ENCODE data around the gene FCHSD2. TPM values are rescaled to one million over a fixed set of nuclear protein-coding genes. Genes with fewer than 3 reads are reported as not detected.

FCHSD2 gene
- total and polyA plus RNA-seq, 2 of the 13 experiments (the other 11 are each of a cell fraction or from before 2014, with no cell fraction given): 20.5 to 24.8 TPM

GRCh38 chr11:72935700-72936099 lies 206.4 kb downstream of the FCHSD2 start:
- no peak for FAIRE-seq
- BruUV-seq (replicated peaks): no TSS peak
- H3K27me3 ChIP-seq (ENCODE audit: control insufficient read depth in 1 of 2, insufficient read depth in 2 of 2, low read length in 2 of 2): no peaks in the 10 kb centered on the region

More at GRCh38 chr11:72935700-72936099, 206.4 kb downstream of the FCHSD2 start:
- TF ChIP-seq HDAC1 (CRISPR knock-in tag; IDR thresholded peaks at IDR 0.05) (no peak), NFIB (CRISPR knock-in tag; IDR thresholded peaks at IDR 0.05; ENCODE audit: borderline replicate concordance) (no peak), ZNF569 (CRISPR knock-in tag; IDR thresholded peaks at IDR 0.05; ENCODE audit: borderline replicate concordance) (no peak), ZNF687 (CRISPR knock-in tag; IDR thresholded peaks at IDR 0.05) (no peak), BATF2 (CRISPR knock-in tag; IDR thresholded peaks at IDR 0.05) (no peak), ZNF513 (CRISPR knock-in tag; conservative IDR thresholded peaks at IDR 0.05) (no peak), ZNF274 (CRISPR knock-in tag; IDR thresholded peaks at IDR 0.05) (no peak), HMGXB3 (CRISPR knock-in tag; IDR thresholded peaks at IDR 0.05; ENCODE audit: borderline replicate concordance) (no peak), ELK4 (CRISPR knock-in tag; IDR thresholded peaks at IDR 0.05; ENCODE audit: borderline replicate concordance) (no peak)
- Histone ChIP-seq H3K4me1 (ENCODE audit: insufficient read depth, low read length) (0 out of 2 replicates have a peak, but pooled peaks cover 5% of the 10 kb centered on the region), H3K4me3 (replicated peaks in 1 of 3; ENCODE audit: insufficient read depth in 1 of 3, low read depth in 2 of 3, low read length in 3 of 3) (no peak overlapping the region), H3K9me3 (ENCODE audit: low read length) (no peaks in the 10 kb centered on the region), H3K79me2 (ENCODE audit: insufficient read depth, low read length) (no peaks in the 10 kb centered on the region), H3K4me2 (ENCODE audit: low read depth, low read length) (no peak overlapping the region), H3K36me3 (replicated peaks in 1 of 2; ENCODE audit: control insufficient read depth in 1 of 2, insufficient read depth in 2 of 2, low read length in 2 of 2) (peaks cover 5 to 28% of the 10 kb centered on the region in 2 experiments), H4K20me1 (ENCODE audit: insufficient read depth, low read length) (no peaks in the 10 kb centered on the region), H2AFZ (ENCODE audit: low read length) (no peak overlapping the region), H3K9ac (ENCODE audit: insufficient read depth, low read depth, low read length) (no peak overlapping the region), H3K27ac (ENCODE audit: extremely low read length, insufficient read depth, low read length) (no peak overlapping the region)
- ATAC-seq: no peak
- in situ Hi-C loops (cut with HindIII; ENCODE audit: extremely low pct_ligation_motif_present, low pct_unique_long_range_greater_than_20kb) (no loop called here), intact Hi-C loops (cut with micrococcal nuclease; ENCODE audit: unreplicated experiment) (no loop called here)
- ChIA-PET CTCF (ENCODE audit: low intra/inter-chr PET ratio, low total read pairs) (no interaction called here), POLR2A (no interaction called here)
- no peak for DNase-seq (ENCODE audit: low spot score)
